ENCODE data around the gene C1orf105.
"Not testable (repeated sequence)": the region's sequence is repeated elsewhere in the genome, so short reads cannot be mapped to it uniquely, and the experiment has no call there.

C1orf105 gene

DNA sequence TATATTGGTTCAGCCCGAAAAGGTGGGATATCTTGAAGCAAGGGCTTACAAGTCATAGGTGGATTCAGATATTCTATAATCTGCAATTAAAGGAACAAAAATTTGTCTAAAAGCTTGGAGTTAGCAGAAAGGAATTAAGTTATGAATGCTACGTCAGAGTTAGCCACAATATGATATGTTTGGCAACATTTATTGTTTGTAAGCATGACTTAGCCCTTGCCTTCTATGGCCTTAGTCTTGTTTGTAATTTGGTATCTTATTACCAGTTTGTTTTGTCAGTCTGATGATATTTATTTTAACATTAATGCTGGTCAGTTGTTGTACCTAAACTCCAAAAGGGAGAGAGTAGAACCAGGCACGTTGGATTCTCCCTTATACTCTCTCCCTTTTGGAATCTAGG, 69.4 kb downstream of the C1orf105 start:
- DNase-seq: no peak

DNA sequence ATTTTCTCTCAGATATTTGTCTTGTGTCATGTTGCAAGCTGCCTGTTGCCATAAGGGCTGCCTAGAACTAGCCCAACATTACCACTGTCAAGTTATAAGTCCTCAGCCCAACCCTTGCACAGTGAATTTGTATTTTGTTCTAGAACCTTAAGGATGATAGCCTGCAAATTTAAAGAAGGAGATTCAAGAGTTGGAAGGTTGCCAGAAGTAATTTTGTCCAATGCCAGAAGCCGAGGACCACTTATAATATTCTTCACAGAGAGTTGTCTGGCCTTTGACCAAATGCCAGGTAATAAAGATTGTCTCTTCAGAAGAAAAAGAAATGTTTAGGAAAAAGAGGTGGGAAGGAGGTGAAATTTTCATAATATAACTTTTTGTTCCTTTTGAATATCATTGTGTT, 71.9 kb downstream of the C1orf105 start:
- no peak for DNase-seq

DNA sequence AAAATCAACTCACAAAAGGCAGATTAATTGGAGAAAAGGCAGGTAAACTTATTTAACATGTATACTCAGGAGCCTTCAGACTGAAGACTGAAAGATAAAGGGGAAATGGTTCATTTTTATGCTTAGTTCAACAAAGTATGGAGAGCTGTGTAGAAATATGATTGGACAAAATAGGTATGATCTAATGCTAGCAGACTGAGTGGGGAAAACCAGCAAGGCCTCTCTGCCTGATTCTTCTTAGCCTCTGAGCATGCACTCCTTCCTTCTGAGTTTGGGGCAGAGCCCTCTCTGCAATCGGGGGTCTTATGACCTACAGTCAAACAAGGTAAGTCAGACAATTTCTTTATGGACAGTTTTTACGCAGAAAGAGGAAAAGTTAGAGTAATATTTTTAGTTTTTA, 73.7 kb downstream of the C1orf105 start:
- DNase-seq: no peak

DNA sequence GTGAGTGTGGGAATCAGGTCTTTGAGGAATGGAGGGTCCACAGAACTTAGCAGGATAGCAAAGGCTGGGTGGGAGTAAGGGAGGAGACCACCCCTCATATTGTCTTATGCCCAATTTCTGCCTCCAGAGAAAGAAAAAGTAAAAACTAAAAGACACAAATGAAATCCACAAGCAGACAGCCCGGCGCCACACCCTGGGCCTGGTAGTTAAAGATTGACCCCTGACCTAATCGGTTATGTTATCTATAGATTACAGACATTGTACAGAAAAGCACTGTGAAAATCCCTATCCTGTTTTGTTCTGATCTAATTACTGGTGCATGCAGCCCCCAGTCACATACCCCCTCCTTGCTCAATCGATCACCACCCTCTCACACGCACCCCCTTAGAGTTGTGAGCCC, 75.6 kb downstream of the C1orf105 start:
- not testable (repeated sequence) for DNase-seq

DNA sequence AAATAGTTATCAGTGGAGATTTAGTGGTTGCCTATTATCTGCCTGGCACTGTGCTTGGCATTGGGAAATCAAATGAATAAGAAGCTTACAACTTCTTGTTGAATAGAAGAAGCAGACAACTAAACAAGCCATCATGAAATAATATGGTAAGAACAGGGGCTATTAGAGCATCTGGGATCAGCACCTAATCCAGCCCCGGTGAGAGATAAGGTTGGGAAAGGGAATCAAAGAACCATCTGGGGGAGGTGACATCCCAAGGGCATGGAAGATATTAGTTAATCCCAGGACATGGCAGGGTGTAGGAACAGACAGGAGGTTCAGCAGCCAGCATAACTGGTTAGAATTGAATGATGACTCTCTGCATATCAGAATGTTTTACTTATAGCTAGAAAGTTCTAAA, 76.2 kb downstream of the C1orf105 start:
- no peak for DNase-seq

DNA sequence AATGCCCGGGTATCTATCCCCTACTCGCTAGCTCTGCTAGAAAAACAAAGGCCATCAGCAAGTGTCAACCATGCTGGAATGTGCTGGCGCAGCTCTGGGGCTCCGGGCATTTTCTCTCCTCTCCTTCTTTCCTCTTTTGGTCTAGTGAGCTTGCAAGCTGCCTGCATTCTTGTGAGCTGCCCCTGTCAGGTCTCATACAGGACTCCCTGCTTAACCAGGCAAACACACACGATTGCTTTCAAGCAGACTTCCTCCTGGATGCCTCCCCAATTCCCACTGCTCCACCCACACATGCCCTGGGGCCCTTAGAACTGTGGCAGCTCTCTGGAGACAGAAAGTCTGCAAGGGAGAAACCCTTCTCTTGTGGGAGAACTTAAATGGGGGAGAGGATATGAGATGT, 76.7 kb downstream of the C1orf105 start:
- DNase-seq: no peak

DNA sequence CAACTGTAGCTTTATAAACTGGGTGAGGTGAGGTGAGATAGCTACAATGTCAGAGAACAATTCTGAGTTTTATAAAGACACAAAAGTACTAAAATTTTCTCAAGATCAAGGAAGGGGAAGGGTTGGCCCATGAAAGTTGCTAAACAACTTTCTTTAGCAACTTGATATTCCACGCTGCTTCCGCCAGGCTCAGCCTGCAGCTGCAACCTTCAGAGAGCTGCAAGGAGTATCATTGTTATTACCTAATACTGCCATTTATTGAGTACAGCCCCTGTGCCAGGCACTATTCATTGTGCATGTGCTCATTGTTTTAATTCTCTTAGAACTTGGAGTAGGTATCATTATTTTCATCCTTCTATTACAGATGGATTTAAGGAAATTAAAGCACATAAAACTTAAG, 78.4 kb downstream of the C1orf105 start:
- no peak for DNase-seq

DNA sequence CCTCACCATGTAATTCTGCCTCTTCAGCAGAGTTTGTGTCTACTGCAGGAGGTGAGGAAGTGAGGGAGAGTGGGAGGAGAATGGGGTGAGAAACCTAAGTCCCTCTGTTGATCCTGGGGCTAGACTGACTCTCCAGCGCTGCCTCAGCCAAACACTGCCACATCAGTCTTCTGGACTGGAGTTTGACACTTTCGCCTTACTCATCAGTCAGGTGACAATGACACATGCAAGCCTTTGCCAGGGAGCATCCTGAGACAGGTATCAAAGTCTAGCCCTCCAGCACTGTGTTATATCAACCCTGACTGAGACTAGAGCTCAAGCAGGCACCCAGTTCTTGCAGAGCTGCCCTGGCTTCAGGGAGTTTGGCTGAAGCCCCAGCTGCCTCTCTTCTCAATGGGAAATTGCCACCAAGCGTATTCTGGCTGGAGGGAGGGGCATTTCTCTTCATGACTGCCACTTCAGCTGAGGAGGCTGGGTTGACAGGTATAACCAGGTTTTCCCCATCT, 79.2 kb downstream of the C1orf105 start:
- DNase-seq: no peak

DNA sequence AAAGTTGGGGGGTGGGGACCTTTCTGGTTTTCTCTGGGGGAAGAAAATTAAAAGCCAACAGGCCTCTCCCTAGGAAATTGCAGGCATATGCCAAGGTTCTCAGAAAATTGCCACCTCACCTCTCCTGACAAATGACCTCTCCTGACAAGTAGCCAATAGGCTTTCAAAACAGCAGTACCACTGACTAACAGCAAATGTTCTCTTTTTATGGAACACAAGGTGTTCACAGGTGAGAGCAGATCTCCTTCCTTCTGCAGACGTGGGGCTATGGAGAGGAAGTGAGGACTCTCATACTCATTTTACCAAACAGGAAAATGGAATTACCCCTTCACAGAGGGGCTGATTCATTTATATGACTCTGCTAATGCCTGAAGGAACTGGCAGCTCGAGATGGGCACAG, 79.7 kb downstream of the C1orf105 start:
- DNase-seq: no peak

DNA sequence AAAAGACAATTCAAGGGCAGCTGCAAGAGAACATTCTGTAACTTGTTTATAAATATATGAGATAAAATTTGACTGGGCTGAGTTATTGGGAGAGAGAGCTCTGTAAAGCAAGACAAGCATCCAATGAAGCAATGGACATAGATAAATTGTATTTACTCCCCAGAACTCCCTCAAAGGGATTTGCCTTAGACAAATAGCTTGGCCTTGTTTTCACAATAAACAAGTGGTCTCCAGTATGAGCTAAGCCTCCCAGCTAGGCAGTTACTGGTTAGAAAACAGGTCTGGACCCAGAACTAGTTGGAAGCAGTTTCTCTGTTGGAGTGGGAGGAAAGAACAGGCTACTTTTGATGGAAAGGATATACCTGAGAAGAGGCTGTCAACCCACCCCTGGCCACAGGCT, 87.3 kb downstream of the C1orf105 start:
- DNase-seq: no peak

DNA sequence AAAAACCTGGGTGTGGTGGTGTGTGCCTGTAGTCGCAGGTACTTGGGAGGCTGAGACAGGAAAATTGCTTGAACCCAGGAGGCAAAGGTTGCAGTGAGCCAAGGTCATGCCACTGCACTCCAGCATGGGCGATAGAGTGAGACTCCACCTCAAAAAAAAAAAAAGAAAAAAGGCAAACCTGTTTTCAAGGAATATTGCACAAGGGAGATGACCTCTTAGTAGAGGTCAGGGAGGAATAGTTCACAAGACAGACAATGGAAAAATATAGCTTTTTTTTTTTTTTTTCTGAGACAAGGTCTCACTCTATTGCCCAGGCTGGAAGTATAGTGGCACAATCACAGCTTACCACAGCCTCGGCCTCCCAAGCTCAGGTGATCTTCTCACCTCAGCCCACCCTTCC, 90.0 kb downstream of the C1orf105 start:
- no peak for DNase-seq

DNA sequence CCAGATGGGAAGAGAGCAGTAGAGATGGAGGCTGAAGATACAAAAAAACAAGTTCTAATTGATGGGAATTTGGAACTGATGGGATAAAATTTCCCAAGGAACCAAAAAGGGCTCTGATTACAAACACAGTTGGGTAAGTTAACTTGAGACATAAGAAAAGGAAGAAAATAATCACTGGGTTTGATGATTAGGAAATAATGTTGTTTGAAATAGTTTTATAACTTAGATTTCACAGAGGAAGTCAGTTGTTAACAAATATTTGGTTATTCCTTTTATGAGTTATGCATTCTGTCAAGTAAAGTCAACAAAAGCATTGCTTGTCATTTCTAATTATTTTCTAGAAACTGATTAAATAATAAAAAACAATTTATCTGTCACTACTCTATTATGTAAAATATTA, 92.1 kb downstream of the C1orf105 start:
- DNase-seq: no peak

DNA sequence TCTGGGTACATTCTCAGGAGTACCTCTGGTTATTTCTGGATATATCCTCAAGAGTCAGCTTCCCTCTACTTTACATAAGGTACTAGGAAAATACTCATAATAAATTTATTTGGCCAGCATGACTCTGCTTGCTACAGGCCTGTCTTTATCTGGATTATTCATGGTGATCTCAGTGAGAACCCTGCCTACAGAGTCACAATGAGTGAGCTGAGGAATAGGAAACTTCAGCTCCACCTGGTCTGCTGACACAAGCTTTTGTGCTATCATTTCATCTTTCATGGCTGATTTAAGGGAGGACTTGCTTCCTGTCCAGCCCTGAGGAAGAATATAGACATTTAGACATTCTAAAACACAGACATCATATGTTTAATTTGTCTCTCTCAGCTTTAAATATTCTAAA, 93.0 kb downstream of the C1orf105 start:
- DNase-seq: no peak

DNA sequence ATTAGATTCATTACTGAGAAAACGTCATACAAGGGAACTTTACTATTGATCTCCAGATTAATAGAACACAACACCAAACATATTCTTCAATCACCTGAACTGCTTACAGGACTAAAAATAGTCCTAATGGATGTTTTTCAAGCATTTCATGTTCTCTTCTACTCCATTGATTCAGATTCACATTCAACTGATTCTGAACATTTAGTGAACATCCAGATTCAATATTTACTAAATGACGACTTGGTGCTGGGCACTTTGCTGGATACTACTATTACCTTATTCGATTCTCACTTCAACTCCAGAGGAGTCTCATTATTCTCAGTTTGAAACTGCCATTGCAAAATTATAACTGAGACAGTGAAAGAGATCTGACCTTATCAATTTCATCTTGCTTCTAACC, 93.6 kb downstream of the C1orf105 start:
- no peak for DNase-seq

DNA sequence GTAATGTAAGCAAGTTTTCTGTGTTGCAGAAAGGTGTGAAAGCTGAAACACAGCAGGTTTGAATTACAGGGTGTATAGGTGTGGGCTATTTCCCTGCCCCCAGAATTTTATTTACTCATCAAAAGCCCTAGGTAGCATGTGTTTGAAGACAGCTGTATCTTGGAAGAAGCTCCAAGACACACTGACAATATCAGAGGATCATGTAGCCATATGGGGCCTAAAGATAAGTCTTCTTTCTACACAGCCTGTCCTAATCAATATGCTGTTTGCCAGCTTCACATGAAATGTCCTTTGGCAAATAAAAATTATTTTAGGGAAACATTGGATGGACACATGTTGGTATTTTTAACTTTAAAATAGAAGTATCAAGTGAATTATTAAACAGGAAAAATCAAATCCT, 95.0 kb downstream of the C1orf105 start:
- no peak for DNase-seq

DNA sequence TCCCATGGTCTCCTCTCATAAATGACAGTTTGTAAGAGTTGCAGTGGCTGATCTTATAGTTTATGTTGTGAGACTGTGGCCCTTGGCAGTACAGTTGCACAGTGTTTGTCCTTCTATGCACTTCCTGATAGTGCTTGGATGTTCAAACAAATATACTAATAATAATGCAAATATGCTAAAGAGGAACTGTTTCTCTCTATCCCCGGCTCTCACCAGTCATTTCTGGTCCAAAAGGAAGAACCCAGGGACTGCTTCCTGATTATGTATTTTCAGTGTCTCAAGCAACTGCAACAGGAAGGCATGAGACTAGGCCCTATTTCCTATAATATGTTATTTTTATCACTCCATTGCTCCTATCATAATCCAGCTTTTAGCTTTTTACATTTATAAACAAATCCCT, 95.4 kb downstream of the C1orf105 start:
- DNase-seq: no peak

DNA sequence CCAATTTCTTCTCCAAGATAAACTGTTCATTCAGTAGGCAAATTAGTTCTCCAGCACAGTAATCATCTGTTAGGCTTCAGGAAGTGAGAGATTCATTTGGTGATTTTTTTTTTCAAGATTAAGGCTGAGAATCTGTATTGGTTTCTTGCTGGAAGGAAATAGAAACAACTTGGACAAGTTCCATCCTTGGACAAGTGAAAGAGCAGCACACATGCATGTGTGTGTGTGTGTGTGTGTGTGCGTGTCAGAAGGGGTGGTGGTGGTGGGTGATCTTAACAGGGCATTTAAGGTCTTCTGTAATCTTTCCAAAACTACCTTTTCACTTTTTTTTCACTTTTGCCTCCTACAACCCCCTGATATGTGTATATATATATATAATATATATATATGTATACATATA, 96.6 kb downstream of the C1orf105 start:
- DNase-seq: no peak

DNA sequence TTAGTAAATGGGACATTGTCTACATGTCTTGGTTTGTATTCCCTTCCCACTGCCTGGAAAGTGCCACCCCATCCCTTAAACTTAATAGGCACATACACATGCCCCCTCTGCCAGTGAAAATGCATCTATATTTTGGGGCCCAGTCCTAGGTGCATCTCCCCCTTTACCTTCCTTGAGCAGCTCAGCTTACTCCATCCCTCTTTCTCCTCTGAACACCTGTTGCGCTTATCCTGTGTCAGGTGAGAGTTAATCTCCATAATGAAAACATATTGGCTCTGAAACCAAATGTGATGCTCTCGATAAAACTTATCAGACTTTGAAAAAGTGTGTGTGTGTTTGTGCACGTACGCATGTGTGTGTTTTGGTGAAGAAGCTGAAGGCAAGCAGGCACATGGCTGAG, 97.1 kb downstream of the C1orf105 start:
- DNase-seq: no peak
